Omental fat pad (tissue), 4 donors: ENCODE data around the gene MMD. TPM values are rescaled to one million over a fixed set of nuclear protein-coding genes. Genes with fewer than 3 reads are reported as not detected.

Experiments
- ATAC-seq: fragments of 150-250 bp; one replicate; pipeline ENCODE4 v1.9.1; 2016; ENCODE audit warnings: mild to moderate bottlenecking, moderate library complexity; ENCODE audit not compliant: low FRiP score
- DNase-seq: peaks from one replicate; pipeline ENCODE4 v3.0.0-alpha.2; 2019; ENCODE audit warnings: low spot score
- total RNA-seq, 4 donors: library from RNA; depleted of rRNA; stranded (reverse); fragments of >200 nt; gene quantifications; one replicate each; pipeline ENCODE4 v1.1.0, GENCODE V29; 2016
- TF ChIP-seq, protein P1 (sequence below), 3 donors: fragments of 450-650 bp; IDR thresholded peaks; one replicate each; pipeline ENCODE4 v1.5.1; 2016 to 2017; ENCODE audit warnings: antibody characterized with exemption in 3 of 3, mild to moderate bottlenecking in 3 of 3, moderate library complexity in 2 of 3

Gene MMD
- total RNA-seq, 4 donors from 2014 or later: 37.8 to 176 (median 137) TPM

DNA sequence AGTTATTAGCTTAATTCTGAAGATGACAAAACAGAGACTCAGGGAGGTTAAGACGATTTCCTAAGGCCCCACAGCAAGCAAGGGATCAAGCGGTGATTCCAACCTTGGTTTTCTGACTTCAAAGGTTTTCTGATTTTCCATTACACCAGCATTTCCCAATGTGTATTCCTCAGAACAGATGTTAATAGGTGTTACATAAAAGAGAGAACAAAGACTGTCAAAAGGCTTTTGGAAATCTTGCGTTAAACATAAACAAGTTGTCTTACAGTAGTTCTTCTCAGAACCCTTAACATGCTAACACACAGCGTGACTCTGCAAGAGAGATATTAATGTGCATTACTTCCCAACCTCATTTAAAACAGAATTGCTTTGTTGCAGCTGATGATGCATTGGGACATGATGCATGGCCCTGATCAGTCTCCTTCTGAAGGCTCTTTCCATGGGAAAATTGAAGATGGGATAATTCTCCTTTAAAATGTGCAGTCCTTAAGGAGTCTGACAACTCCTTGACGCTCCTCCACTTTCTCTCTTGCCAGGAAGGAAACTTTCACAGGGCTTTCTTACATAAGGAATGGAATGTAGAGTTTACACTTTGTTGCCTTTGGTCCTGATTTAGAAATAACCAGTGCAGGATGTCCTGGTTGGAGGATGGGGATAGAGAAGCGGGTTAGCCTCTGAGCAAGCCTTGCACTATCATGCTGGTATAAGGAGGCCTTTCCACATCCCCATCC is 21.5 kb upstream of the MMD start:
- no peak for DNase-seq
- ATAC-seq: no peak
- TF ChIP-seq, protein P1, sequence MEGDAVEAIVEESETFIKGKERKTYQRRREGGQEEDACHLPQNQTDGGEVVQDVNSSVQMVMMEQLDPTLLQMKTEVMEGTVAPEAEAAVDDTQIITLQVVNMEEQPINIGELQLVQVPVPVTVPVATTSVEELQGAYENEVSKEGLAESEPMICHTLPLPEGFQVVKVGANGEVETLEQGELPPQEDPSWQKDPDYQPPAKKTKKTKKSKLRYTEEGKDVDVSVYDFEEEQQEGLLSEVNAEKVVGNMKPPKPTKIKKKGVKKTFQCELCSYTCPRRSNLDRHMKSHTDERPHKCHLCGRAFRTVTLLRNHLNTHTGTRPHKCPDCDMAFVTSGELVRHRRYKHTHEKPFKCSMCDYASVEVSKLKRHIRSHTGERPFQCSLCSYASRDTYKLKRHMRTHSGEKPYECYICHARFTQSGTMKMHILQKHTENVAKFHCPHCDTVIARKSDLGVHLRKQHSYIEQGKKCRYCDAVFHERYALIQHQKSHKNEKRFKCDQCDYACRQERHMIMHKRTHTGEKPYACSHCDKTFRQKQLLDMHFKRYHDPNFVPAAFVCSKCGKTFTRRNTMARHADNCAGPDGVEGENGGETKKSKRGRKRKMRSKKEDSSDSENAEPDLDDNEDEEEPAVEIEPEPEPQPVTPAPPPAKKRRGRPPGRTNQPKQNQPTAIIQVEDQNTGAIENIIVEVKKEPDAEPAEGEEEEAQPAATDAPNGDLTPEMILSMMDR (IDR thresholded peaks at IDR 0.05): no peak

DNA sequence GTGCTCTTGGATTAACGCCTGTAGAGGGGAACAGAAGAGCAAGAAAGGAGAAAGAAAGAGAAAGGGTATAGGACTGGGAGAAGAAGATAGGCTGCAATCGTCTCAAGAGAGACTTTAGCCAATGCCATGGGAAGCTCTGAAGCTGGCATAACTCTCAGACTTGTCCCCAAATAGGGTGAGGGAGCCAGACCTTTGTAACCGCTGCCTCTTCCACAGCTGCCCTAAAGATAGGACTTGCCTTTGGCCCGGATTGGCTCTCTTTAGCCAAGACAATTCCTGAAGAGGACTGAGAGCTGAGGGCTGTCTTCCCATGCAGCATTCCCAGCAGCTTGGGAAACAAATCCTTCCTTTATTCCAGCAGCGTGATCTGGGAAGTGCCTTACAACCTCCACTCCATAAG is 20.8 kb upstream of the MMD start:
- DNase-seq (no peak), ATAC-seq (no peak)
- TF ChIP-seq, protein P1 (IDR thresholded peaks at IDR 0.05): no peak

GRCh38 chr17:55441544-55441943 is 19.9 kb upstream of the MMD start:
- DNase-seq (no peak), ATAC-seq (no peak)
- TF ChIP-seq, protein P1 (IDR thresholded peaks at IDR 0.05): no peak

- ATAC-seq (no peak), DNase-seq (no peak)
- TF ChIP-seq, protein P1 (IDR thresholded peaks at IDR 0.05): no peak
These were observed 18.8 kb upstream of the MMD start for GRCh38 chr17:55440391-55440790.

DNA sequence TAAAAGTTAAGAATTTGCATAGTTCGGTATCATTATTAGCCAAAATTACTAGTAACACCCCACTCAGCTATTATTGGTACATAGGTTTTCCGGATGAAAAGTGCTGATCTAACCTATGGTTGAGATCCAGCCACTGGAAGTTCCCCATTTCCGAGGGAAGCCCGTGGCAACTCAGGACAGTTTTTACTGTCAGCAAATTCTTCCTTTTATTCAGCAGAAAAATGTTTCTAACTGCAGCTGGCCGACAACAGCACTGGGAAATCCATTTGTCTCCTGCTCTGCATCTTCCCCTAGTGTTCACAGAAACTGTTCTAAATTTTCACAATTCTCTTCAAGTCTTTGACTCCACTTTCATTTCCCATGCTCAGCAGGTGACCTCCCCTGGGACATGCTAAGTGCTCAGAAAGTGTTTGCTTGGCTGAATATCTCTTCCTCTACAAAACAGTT is 15.5 kb upstream of the MMD start:
- no peak for ATAC-seq
- no peak for DNase-seq
- TF ChIP-seq, protein P1 (IDR thresholded peaks at IDR 0.05): no peak

- DNase-seq: no peak
- no peak for ATAC-seq
- TF ChIP-seq, protein P1 (IDR thresholded peaks at IDR 0.05): no peak
These were observed 14.9 kb upstream of the MMD start for GRCh38 chr17:55436224-55437158.
